Activated B cell treated with CpG ODN at 0.5 μM for 24 hours (primary cell): ENCODE data around the gene ERCC2. TPM values are rescaled to one million over a fixed set of nuclear protein-coding genes. Genes with fewer than 3 reads are reported as not detected.

ENCODE experiments used
- ATAC-seq: fragments of 200-7000 bp; cut with Tn5 transposase; one replicate; pipeline ENCODE4 v1.10.0; 2021; ENCODE audit warnings: low read depth, mild to moderate bottlenecking, moderate library complexity
- CTCF ChIA-PET: fragments of 350-600 bp; sonication (Branson Sonifier 250); formaldehyde crosslinking; loops from one replicate; lab custom pipeline; 2021; ENCODE audit warnings: antibody characterized with exemption; lab: Charles Lee
- POLR2A ChIA-PET: fragments of 350-600 bp; sonication (Branson Sonifier 250); formaldehyde crosslinking; loops from one replicate; lab custom pipeline; 2021; ENCODE audit warnings: antibody characterized with exemption; lab: Charles Lee
- DNase-seq: peaks from one replicate; pipeline ENCODE4 v3.0.0; 2022
- H3K27ac Mint-ChIP-seq: one replicate; pipeline ENCODE4 v1.8.0; 2020; ENCODE audit warnings: mixed read lengths
- H3K27me3 Mint-ChIP-seq: one replicate; pipeline ENCODE4 v1.8.0; 2021; ENCODE audit warnings: mixed read lengths
- H3K36me3 Mint-ChIP-seq: one replicate; pipeline ENCODE4 v1.8.0; 2021; ENCODE audit warnings: low read depth, mixed read lengths
- H3K4me1 Mint-ChIP-seq: one replicate; pipeline ENCODE4 v1.8.0; 2021; ENCODE audit warnings: mixed read lengths
- H3K4me3 Mint-ChIP-seq: one replicate; pipeline ENCODE4 v1.8.0; 2020; ENCODE audit warnings: mild to moderate bottlenecking, mixed read lengths
- H3K9me3 Mint-ChIP-seq: one replicate; pipeline ENCODE4 v1.8.0; 2020; ENCODE audit warnings: mixed read lengths
- intact Hi-C: fragments of 100-400 bp; cut with micrococcal nuclease; formaldehyde crosslinking; loops from one replicate; pipeline ENCODE4 v1.15.1; 2024
- total RNA-seq: library from RNA; stranded (reverse); gene quantifications from 2 replicates; pipeline ENCODE4 v1.2.3, GENCODE V29; 2022
- TF ChIP-seq, protein P1 (sequence below): fragments of 200-600 bp; IDR thresholded peaks from one replicate; pipeline ENCODE4 v1.8.0; 2022; ENCODE audit warnings: antibody characterized with exemption, mild to moderate bottlenecking

ERCC2 gene
- total RNA-seq, 1 donor from 2014 or later: 29.8 TPM

DNA sequence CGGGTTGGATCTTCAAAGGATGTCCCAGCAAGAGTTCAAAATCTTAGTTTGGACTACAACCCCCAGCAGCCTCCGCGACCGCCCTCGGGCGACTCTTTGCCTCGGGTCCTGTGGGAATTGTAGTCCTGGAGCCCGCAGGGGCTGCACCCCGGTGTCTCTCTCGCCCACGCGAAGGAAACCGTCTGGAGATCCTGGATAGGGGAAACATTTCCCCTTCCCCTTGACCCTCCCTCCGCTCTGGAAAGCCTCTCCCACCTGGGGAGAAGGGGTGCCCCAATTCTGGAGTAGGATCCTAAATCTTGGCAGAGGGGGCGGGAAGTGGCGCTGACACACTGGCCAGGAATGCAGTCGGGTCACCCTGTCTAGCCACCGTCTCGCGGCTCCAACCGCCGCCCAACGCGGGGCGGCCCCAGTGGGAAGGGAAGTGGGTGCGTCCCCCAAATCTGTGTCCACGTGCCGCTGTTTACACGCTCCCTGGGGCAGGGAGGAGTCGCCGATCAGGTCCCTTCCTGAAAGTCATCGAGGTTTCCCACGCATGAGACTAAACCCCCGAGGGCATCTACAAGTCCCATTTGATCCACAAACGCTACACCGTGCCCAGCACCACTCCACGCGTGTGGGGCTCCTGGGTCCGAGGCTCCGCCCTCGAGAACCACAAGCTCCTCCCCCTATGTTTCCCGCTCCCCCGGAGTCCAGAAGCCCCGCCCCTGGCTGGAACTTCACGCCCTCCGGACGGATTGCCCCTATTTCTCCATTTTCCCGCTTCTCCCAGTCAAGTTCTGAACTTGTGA is 35.3 kb upstream of the ERCC2 start:
- DNase-seq: peak; percentile 76
- H3K27me3 Mint-ChIP-seq: peaks cover 12% of the 10 kb centered on the region
- H3K4me3 Mint-ChIP-seq: peak overlapping the region; percentile 96
- CTCF ChIA-PET: interaction anchor here (0.7 to 5.8 kb wide), 5 partner anchors 34 to 153 kb away, joined by 3 to 52 read pairs (median 6); partner anchors contain the start of gene FOSB
- H3K9me3 Mint-ChIP-seq: no peaks in the 10 kb centered on the region
- H3K4me1 Mint-ChIP-seq: peaks cover 43% of the 10 kb centered on the region
- peak; percentile 65 for ATAC-seq
- TF ChIP-seq, protein P1, sequence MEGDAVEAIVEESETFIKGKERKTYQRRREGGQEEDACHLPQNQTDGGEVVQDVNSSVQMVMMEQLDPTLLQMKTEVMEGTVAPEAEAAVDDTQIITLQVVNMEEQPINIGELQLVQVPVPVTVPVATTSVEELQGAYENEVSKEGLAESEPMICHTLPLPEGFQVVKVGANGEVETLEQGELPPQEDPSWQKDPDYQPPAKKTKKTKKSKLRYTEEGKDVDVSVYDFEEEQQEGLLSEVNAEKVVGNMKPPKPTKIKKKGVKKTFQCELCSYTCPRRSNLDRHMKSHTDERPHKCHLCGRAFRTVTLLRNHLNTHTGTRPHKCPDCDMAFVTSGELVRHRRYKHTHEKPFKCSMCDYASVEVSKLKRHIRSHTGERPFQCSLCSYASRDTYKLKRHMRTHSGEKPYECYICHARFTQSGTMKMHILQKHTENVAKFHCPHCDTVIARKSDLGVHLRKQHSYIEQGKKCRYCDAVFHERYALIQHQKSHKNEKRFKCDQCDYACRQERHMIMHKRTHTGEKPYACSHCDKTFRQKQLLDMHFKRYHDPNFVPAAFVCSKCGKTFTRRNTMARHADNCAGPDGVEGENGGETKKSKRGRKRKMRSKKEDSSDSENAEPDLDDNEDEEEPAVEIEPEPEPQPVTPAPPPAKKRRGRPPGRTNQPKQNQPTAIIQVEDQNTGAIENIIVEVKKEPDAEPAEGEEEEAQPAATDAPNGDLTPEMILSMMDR: no peak
- peak overlapping the region; percentile 95 for H3K27ac Mint-ChIP-seq
- H3K36me3 Mint-ChIP-seq: peaks cover 13% of the 10 kb centered on the region
- intact Hi-C loops: loop anchor here (1.0 to 10.0 kb wide), 14 partner anchors 14 to 515 kb away; partner anchors contain the start of genes CLPTM1, ERCC1, ERCC2 and FOXA3
- POLR2A ChIA-PET: interaction anchor here (0.6 to 2.6 kb wide), 10 partner anchors 10 to 458 kb away, joined by 3 to 12 read pairs (median 3); partner anchors contain the start of gene ERCC1

DNA sequence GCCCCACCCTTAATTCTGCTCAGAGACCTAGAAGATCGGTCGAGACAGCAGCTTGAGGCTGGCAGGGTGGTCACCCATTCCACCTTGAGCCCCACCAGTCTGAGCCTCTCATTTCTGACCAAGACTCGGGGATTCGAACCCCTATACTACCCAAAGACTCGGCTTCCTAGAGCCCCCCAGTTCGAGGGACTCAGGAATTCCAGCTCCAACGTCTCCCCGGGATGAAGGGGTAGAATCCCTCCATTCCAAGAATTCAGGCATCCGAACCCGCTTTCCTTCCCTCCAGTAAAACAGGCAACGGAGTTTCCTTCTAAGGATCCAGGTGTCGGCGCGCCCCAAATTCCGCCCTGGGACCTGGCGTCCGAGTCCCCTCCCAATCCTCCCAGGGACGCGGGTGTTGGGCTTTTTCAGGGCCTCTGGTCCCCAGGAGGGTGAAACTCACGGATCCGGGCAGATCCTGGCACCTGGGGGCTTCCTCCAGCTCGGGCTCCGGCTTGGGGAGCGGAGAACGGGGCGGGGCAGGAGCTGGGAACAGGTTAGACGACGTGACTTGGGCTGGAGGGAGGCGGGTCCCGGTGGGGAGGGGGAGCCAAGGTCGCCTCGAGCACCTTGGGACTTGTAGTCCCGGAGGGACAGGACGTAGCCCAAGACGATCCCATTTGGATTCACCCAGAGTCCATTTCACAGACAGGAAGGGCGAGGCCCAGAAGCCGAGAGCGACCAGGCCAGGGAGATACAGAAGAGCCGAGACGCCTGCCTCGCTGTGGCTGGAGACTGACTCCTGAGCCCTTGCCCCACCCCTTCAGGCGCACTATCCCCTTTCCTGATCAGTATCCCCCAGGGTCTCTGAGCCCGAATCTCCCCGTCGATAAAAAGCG is 34.4 kb upstream of the ERCC2 start, which contains the start of gene PPP1R13L:
Gene PPP1R13L (minus strand): TSS at position 513 of the 878 bp plus-strand sequence. CDS start 6,751 bp downstream, outside the sequence.
- Mint-ChIP-seq H3K27ac (peak within 1 kb of the TSS; percentile 95), H3K4me1 (peaks cover 42% of the 10 kb centered on the region), H3K4me3 (peak within 1 kb of the TSS; percentile 96), H3K9me3 (no peaks in the 10 kb centered on the region), H3K27me3 (peaks cover 16% of the 10 kb centered on the region), H3K36me3 (peaks cover 12% of the 10 kb centered on the region)
- intact Hi-C loops: loop anchor here (1.0 to 10.0 kb wide), 5 partner anchors 81 to 460 kb away; partner anchors contain the start of genes CLPTM1, FOXA3, MARK4 and SYMPK
- ChIA-PET CTCF (interaction anchor here (1.0 to 5.8 kb wide), 4 partner anchors 35 to 154 kb away, joined by 3 to 52 read pairs (median 7); no protein-coding TSS in a partner anchor), POLR2A (interaction anchor here (0.9 to 2.3 kb wide), 3 partner anchors 74 to 482 kb away, joined by 3 to 12 read pairs (median 3); no protein-coding TSS in a partner anchor)
- TF ChIP-seq, protein P1: no peak
- peak; percentile 2 for ATAC-seq
- DNase-seq: no peak

DNA sequence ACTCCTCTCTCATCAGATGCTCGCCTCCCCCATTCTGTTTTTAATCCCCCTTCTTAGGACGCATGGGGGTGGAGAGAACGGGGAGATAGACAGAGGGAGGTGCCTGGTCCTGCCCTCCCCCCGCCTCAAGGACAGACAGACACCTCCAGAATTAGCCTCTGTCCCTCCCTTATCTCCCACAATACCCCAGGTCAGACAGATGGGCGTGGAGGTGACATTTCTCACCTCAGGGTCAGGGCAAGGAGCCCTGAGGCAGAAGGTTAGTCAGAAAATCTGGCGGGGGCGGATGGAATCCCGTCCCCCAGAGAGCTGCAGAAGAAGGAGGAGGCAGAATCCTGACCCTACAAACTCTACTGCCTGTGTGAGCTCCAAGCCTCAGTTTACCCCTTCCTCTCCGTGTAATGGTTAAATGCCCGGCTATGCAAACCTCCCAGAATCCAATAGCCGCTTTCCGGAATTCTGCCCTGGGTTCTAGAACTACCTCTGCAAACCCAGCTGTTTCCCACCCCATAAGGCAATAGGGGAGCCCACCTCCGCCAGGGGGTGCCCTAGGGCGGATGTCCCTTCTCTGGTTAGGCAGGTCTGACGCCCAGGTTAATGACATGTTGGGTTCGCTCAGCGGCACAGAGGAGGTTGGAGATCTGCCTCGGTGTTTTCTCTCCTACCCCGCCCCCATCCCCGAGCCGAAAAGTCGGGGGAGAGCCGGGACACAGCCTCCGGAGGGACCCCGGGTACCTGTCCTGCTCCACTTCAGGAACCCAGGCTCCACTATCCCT is 33.6 kb upstream of the ERCC2 start:
- no peaks in the 10 kb centered on the region for H3K9me3 Mint-ChIP-seq
- H3K27ac Mint-ChIP-seq: peak overlapping the region; percentile 53
- H3K36me3 Mint-ChIP-seq: peaks cover 9% of the 10 kb centered on the region
- H3K4me3 Mint-ChIP-seq: peak overlapping the region; percentile 96
- peaks cover 16% of the 10 kb centered on the region for H3K27me3 Mint-ChIP-seq
- peaks cover 36% of the 10 kb centered on the region for H3K4me1 Mint-ChIP-seq
- ChIA-PET CTCF (interaction anchor here (1.9 to 5.8 kb wide), 4 partner anchors 35 to 82 kb away, joined by 6 to 52 read pairs (median 7); partner anchors contain the start of gene FOSB), POLR2A (interaction anchor here (0.5 to 2.3 kb wide), 4 partner anchors 75 to 483 kb away, joined by 3 to 12 read pairs (median 3); no protein-coding TSS in a partner anchor)
- ATAC-seq (no peak), DNase-seq (peak; percentile 51)
- TF ChIP-seq, protein P1: no peak
- intact Hi-C loops: loop anchor here (10.0 kb wide), 3 partner anchors 149 to 461 kb away; partner anchors contain the start of genes FOXA3, MARK4 and SYMPK

DNA sequence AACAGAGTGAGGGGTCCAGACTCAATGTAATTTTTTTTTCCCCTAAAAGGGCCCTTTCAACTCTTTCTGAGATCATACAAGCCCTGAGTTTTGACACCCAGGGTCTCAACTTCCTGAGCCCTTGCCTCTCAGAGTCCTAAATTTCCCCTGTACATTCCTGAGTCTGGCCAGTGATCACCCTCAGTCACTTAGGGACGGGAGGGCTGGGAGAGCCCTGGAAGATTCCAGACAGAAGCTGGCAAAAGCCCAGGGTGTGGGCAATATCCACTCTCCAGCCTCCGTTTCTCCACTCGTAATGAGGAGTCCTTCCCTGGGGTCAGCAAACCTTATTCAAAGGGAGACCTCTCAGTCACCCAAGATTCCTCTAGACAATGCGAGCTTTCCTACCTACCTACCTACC is 32.9 kb upstream of the ERCC2 start:
- H3K4me3 Mint-ChIP-seq: no peak overlapping the region
- intact Hi-C loops: loop anchor here (10.0 kb wide), 3 partner anchors 148 to 462 kb away; partner anchors contain the start of genes FOXA3, MARK4 and SYMPK
- ChIA-PET CTCF (interaction anchor here (0.9 to 5.8 kb wide), 6 partner anchors 10 to 82 kb away, joined by 3 to 52 read pairs (median 7); partner anchors contain the start of gene FOSB), POLR2A (interaction anchor here (1.7 to 2.3 kb wide), 2 partner anchors 16 to 75 kb away, joined by 5 to 12 read pairs; no protein-coding TSS in a partner anchor)
- TF ChIP-seq, protein P1: no peak
- no peaks in the 10 kb centered on the region for H3K9me3 Mint-ChIP-seq
- peaks cover 21% of the 10 kb centered on the region for H3K27me3 Mint-ChIP-seq
- DNase-seq (no peak), ATAC-seq (no peak)
- H3K4me1 Mint-ChIP-seq: peaks cover 39% of the 10 kb centered on the region
- peaks cover 9% of the 10 kb centered on the region for H3K36me3 Mint-ChIP-seq
- no peak overlapping the region for H3K27ac Mint-ChIP-seq
